K562 (cell line): ENCODE measurements around the gene SLC19A1. TPM values are rescaled to one million over a fixed set of nuclear protein-coding genes. Genes with fewer than 3 reads are reported as not detected.
A peak's percentile ranks its signal among the peaks of the same experiment; 100 is the strongest.

Experiments
- ATAC-seq: fragments of 200-7000 bp; cut with Tn5 transposase; 3 replicates; pipeline ENCODE4 v1.9.1; 2020; ENCODE audit warnings: moderate library complexity
- BruUV-seq: library from RNA; stranded (reverse); fragments of 400-500 nt; replicated peaks from 2 replicates; lab custom pipeline; 2021; lab: Mats Ljungman, UMichigan
- CTCF ChIA-PET: fragments of 300-600 bp; formaldehyde crosslinking; extraction: SDS; loops from one replicate; lab custom pipeline; 2021; ENCODE audit warnings: low intra/inter-chr PET ratio; lab: Yijun Ruan, JAX
- POLR2A ChIA-PET: fragments of 300-600, 350-650 bp; sonication (Branson Sonifier 250); formaldehyde crosslinking; extraction: SDS; loops from one replicate; lab custom pipeline; 2021; ENCODE audit warnings: antibody characterized with exemption, inconsistent platforms; lab: Yijun Ruan, JAX
- DNase-seq, 4 experiments: peaks; one replicate each; pipeline versions ENCODE4 v3.0.0 to v3.0.0-alpha.2; 2011 to 2018; ENCODE audit warnings: low spot score in 3 of 4, mixed read lengths in 3 of 4; ENCODE audit errors: extremely low read depth in 1 of 4
- FAIRE-seq: peaks from 2 replicates; lab custom pipeline; 2011; peaks lifted over from hg19 to GRCh38; lab: Jason Lieb, UNC
- H2AFZ ChIP-seq: 2 replicates; pipeline ENCODE4 v1.6.0; 2011; ENCODE audit warnings: low read depth, low read length, control low read depth, inconsistent platforms
- H3K27ac ChIP-seq: fragments of 200-600 bp; 3 replicates; pipeline ENCODE4 v1.8.0; 2011; ENCODE audit warnings: low read depth, mild to moderate bottlenecking, control low read depth, inconsistent platforms, low read length, moderate library complexity, mixed read lengths; ENCODE audit errors: extremely low read depth
- H3K27me3 ChIP-seq, 2 experiments: fragments of 300-600 bp in 1 of 2; 2 replicates in 1 of 2; 3 replicates in 1 of 2; pipeline versions ENCODE4 v1.6.0 to v1.8.0; 2011; ENCODE audit warnings: inconsistent platforms in 2 of 2, low read length in 2 of 2, mild to moderate bottlenecking in 1 of 2, mixed read lengths in 1 of 2, moderate library complexity in 1 of 2; ENCODE audit not compliant: control insufficient read depth in 2 of 2, insufficient read depth in 2 of 2
- H3K36me3 ChIP-seq: fragments of 300-600 bp; 3 replicates; pipeline ENCODE4 v1.8.0; 2011; ENCODE audit warnings: mild to moderate bottlenecking, low read length, inconsistent platforms; ENCODE audit not compliant: control insufficient read depth, insufficient read depth
- H3K4me1 ChIP-seq, 2 experiments: fragments of 200-600 bp in 1 of 2; replicated peaks in 1 of 2; 2 replicates in 1 of 2; 3 replicates in 1 of 2; pipeline versions ENCODE4 v1.5.1 to v1.8.0; 2011; ENCODE audit warnings: inconsistent platforms in 2 of 2, low read length in 2 of 2, mild to moderate bottlenecking in 1 of 2, mixed read lengths in 1 of 2, moderate library complexity in 1 of 2; ENCODE audit not compliant: control insufficient read depth in 2 of 2, insufficient read depth in 2 of 2
- H3K4me2 ChIP-seq: 2 replicates; pipeline ENCODE4 v1.6.1; 2011; ENCODE audit warnings: low read length, control low read depth, inconsistent platforms, mixed read lengths; ENCODE audit not compliant: insufficient read depth
- H3K4me3 ChIP-seq: fragments of 200-600 bp; sonication (generic), shearing (Covaris generic); 2 replicates; pipeline ENCODE4 v1.5.1; 2016; ENCODE audit warnings: control low read depth, inconsistent platforms
- H3K79me2 ChIP-seq: fragments of 200-600 bp; 3 replicates; pipeline ENCODE4 v1.8.0; 2011; ENCODE audit warnings: low read length, inconsistent platforms; ENCODE audit not compliant: control insufficient read depth, insufficient read depth
- H3K9ac ChIP-seq, 2 experiments: 2 replicates each; pipeline versions ENCODE4 v1.6.0 to v1.6.1; 2011; ENCODE audit warnings: low read depth in 2 of 2, low read length in 2 of 2, control low read depth in 1 of 2, inconsistent platforms in 1 of 2, mild to moderate bottlenecking in 1 of 2, mixed read lengths in 1 of 2; ENCODE audit not compliant: insufficient read depth in 1 of 2
- H3K9me1 ChIP-seq: one replicate; pipeline ENCODE4 v1.6.0; 2011; ENCODE audit warnings: inconsistent platforms, mild to moderate bottlenecking, low read length, moderate library complexity; ENCODE audit not compliant: control insufficient read depth, insufficient read depth
- H3K9me3 ChIP-seq: replicated peaks from 2 replicates; pipeline ENCODE4 v1.5.1; 2011; ENCODE audit warnings: low read depth, low read length, inconsistent platforms; ENCODE audit not compliant: control insufficient read depth, insufficient read depth
- H4K20me1 ChIP-seq: replicated peaks from 2 replicates; pipeline ENCODE4 v1.6.1; 2011; ENCODE audit warnings: low read length, inconsistent platforms, mixed read lengths; ENCODE audit not compliant: control insufficient read depth, insufficient read depth
- CTCFL ChIP-seq: IDR thresholded peaks from 2 replicates; pipeline ENCODE4 v1.6.1; 2011; ENCODE audit warnings: borderline replicate concordance, low read depth, mild to moderate bottlenecking, moderate library complexity, low read length; ENCODE audit not compliant: insufficient read depth, poor library complexity, severe bottlenecking
- DMBX1 ChIP-seq: fragments of 250-450 bp; sonication (Bioruptor Pico); IDR thresholded peaks from 2 replicates; pipeline ENCODE4 v1.8.0; 2022; ENCODE audit warnings: inconsistent platforms, mild to moderate bottlenecking, moderate library complexity, borderline replicate concordance
- FUS ChIP-seq: fragments of 200-400 bp; formaldehyde crosslinking; optimal IDR thresholded peaks from 2 replicates; pipeline ENCODE3; 2017; ENCODE audit warnings: low read depth, low read length
- HIVEP1 ChIP-seq: fragments of 250-450 bp; sonication (Bioruptor Pico); IDR thresholded peaks from 2 replicates; pipeline ENCODE4 v1.4.0; 2020; ENCODE audit warnings: mild to moderate bottlenecking
- KLF6 ChIP-seq: fragments of 250-450 bp; sonication (Bioruptor Pico); IDR thresholded peaks from 2 replicates; pipeline ENCODE4 v1.4.0; 2020; ENCODE audit warnings: mild to moderate bottlenecking, moderate library complexity, borderline replicate concordance
- POLR2G ChIP-seq: fragments of 200-400 bp; formaldehyde crosslinking; IDR thresholded peaks from 2 replicates; pipeline ENCODE4 v1.6.1; 2017; ENCODE audit warnings: low read depth, mild to moderate bottlenecking, antibody characterized with exemption, low read length, moderate library complexity
- SRSF9 ChIP-seq: fragments of 200-400 bp; formaldehyde crosslinking; IDR thresholded peaks from 2 replicates; pipeline ENCODE4 v1.6.1; 2017; ENCODE audit warnings: low read depth, low read length, borderline replicate concordance
- SUPT5H ChIP-seq: fragments of 450-650 bp; IDR thresholded peaks from 2 replicates; pipeline ENCODE4 v1.6.1; 2016
- TAF1 ChIP-seq: IDR thresholded peaks from 2 replicates; pipeline ENCODE4 v1.6.1; 2011; ENCODE audit warnings: mild to moderate bottlenecking, low read length, moderate library complexity; ENCODE audit not compliant: insufficient read depth, control insufficient read depth, severe bottlenecking; ENCODE audit errors: extremely low read depth
- ZNF217 ChIP-seq: sonication (generic); formaldehyde crosslinking; IDR thresholded peaks from 2 replicates; pipeline ENCODE4 v1.8.0; 2022; ENCODE audit warnings: mild to moderate bottlenecking, missing genetic modification reagents
- WGBS: fragments of 100-300 bp; shearing (Covaris generic); methylation state at CpG from one replicate; pipeline ENCODE4 v1.1.6; 2016; ENCODE audit warnings: low coverage, mixed read lengths; ENCODE audit not compliant: insufficient coverage; ENCODE audit errors: missing lambda C conversion rate; 5-methylcytosine and 5-hydroxymethylcytosine counted together
- in situ Hi-C: fragments of 300-500 bp; cut with MboI; formaldehyde crosslinking; loops from 4 replicates; pipeline ENCODE4 v1.15.0; 2018; ENCODE audit warnings: inconsistent platforms, mixed read lengths
- intact Hi-C: fragments of 100-400 bp; cut with micrococcal nuclease; formaldehyde crosslinking; loops from 2 replicates; pipeline ENCODE4 v1.14.2; 2022
- polyA plus RNA-seq, 8 experiments: library from polyadenylated mRNA; depleted of rRNA in 4 of 8; stranded (reverse) in 5 of 8; unstranded in 3 of 8; fragments of >200 nt; fragmentation: Nextera tagmentation in 2 of 8; fragmentation: Illumina TruSeq in 1 of 8; extraction: Ambion mirVana in 2 of 8; extraction: Trizol in 1 of 8; gene quantifications; 2 replicates each; pipeline versions ENCODE4 v1.2.1 to v1.2.3, GENCODE V29; 2011 to 2014; ENCODE audit warnings: inconsistent platforms in 1 of 8, missing spikeins in 1 of 8
- total RNA-seq, 7 experiments: library from RNA; depleted of rRNA in 6 of 7; stranded (reverse); fragments of >200 nt in 6 of 7; fragmentation: Illumina TruSeq in 2 of 7; extraction: Trizol in 2 of 7; gene quantifications; 2 replicates each; pipeline versions ENCODE4 v1.2.1 to v1.2.3, GENCODE V29; 2011 to 2021; ENCODE audit warnings: low replicate concordance in 1 of 7
- TF ChIP-seq, protein P1 (sequence below): fragments of 250-450 bp; sonication (Bioruptor Pico); IDR thresholded peaks from 2 replicates; pipeline ENCODE4 v1.5.0; 2021

SLC19A1 gene
- total and polyA plus RNA-seq, 9 of the 15 experiments (the other 6 are each of a cell fraction or from before 2014, with no cell fraction given) = 0.65 to 88.7 (median 12.0) TPM

GRCh38 chr21:45525153-45525909, 16.9 kb downstream of the SLC19A1 start:
- no peak overlapping the region for H3K4me3 ChIP-seq
- H2AFZ ChIP-seq = no peak overlapping the region
- H3K4me1 ChIP-seq = peaks cover 0 to 10% of the 10 kb centered on the region in 2 experiments; a peak in 1 of 5 replicates
- DNase-seq (no peak), FAIRE-seq (no peak), ATAC-seq (no peak)
- H3K27ac ChIP-seq = no peak overlapping the region
- in situ Hi-C loops = no loop called here
- TF ChIP-seq SUPT5H (0 out of 2 replicates have a peak, but pooled peaks have one; percentile 24), KLF6 (CRISPR knock-in tag) (no peak), POLR2G (peak; percentile 39; the same call in 1 of the 2 replicates)
- H3K9me3 ChIP-seq = no peaks in the 10 kb centered on the region
- peaks cover 88% of the 10 kb centered on the region for H3K36me3 ChIP-seq
- intact Hi-C loops = no loop called here
- CTCF ChIA-PET = no interaction called here
- no peaks in the 10 kb centered on the region for H3K9me1 ChIP-seq
- POLR2A ChIA-PET = interaction anchor here (0.6 to 1.3 kb wide), 5 partner anchors 10 to 1466 kb away, joined by 3 to 6 read pairs (median 3); no protein-coding TSS in a partner anchor
- no peaks in the 10 kb centered on the region for H3K27me3 ChIP-seq
- H3K4me2 ChIP-seq = no peak overlapping the region
- H3K79me2 ChIP-seq = no peaks in the 10 kb centered on the region
- BruUV-seq = no TSS peak
- 0 out of 4 replicates have a peak overlapping the region, but pooled peaks of 1 of the 2 experiments have one; percentile 7 for H3K9ac ChIP-seq
- WGBS = 95% methylated on average over 28 of the region's 29 CpGs
- H4K20me1 ChIP-seq = 0 out of 2 replicates have a peak, but pooled peaks cover 4% of the 10 kb centered on the region

GRCh38 chr21:45524756-45525152, 17.5 kb downstream of the SLC19A1 start:
- no peak overlapping the region for H3K4me2 ChIP-seq
- H4K20me1 ChIP-seq = 0 out of 2 replicates have a peak, but pooled peaks cover 4% of the 10 kb centered on the region
- FAIRE-seq = no peak
- BruUV-seq = no TSS peak
- no peak overlapping the region for H3K4me3 ChIP-seq
- ChIA-PET POLR2A (interaction anchor here (0.8 kb wide), 1 partner anchor 1465 kb away, joined by 3 read pairs; no protein-coding TSS in a partner anchor), CTCF (no interaction called here)
- no peak overlapping the region for H3K9ac ChIP-seq
- no peaks in the 10 kb centered on the region for H3K9me1 ChIP-seq
- H3K79me2 ChIP-seq = peaks cover 4% of the 10 kb centered on the region; the same call in 1 of the 3 replicates
- no peak overlapping the region for H3K27ac ChIP-seq
- DNase-seq = no peak
- H3K36me3 ChIP-seq = peaks cover 88% of the 10 kb centered on the region
- in situ Hi-C loops = no loop called here
- WGBS = 97% methylated on average over 10 of the region's 11 CpGs
- peaks cover 0 to 9% of the 10 kb centered on the region in 2 experiments; a peak in 1 of 5 replicates for H3K4me1 ChIP-seq
- H3K9me3 ChIP-seq = no peaks in the 10 kb centered on the region
- intact Hi-C loops = no loop called here
- H3K27me3 ChIP-seq = no peaks in the 10 kb centered on the region
- no peak for ATAC-seq
- H2AFZ ChIP-seq = no peak overlapping the region
- TF ChIP-seq DMBX1 (CRISPR knock-in tag) (no peak), HIVEP1 (CRISPR knock-in tag) (no peak), CTCFL (no peak), SRSF9 (no peak), TAF1 (no peak), FUS (no peak), ZNF217 (CRISPR knock-in tag) (no peak), SUPT5H (no peak)
- TF ChIP-seq, protein P1, sequence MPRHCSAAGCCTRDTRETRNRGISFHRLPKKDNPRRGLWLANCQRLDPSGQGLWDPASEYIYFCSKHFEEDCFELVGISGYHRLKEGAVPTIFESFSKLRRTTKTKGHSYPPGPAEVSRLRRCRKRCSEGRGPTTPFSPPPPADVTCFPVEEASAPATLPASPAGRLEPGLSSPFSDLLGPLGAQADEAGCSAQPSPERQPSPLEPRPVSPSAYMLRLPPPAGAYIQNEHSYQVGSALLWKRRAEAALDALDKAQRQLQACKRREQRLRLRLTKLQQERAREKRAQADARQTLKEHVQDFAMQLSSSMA (CRISPR knock-in tag) = no peak
